Natural killer cell treated with Interleukin-12 subunit alpha and Interleukin-12 subunit beta and Interleukin-15 and Interleukin-18, amount 100 ng/mL, for 72 hours (primary cell): ENCODE measurements around the gene TLR4. TPM values are rescaled to one million over a fixed set of nuclear protein-coding genes. Genes with fewer than 3 reads are reported as not detected.

Source experiments
- ATAC-seq, 2 donors: fragments of 150-1000 bp; cut with Tn5 transposase in 1 of 2; sonication (Bioruptor Pico), chemical (Tn5 transposase) in 1 of 2; 2 replicates each; pipeline ENCODE4 v1.10.0; 2021
- DNase-seq: peaks from one replicate; pipeline ENCODE4 v3.0.0; 2022; ENCODE audit warnings: low spot score
- H3K27ac Mint-ChIP-seq, 2 donors: 1 replicate in 1 of 2; 2 replicates in 1 of 2; pipeline ENCODE4 v1.8.0; 2022; ENCODE audit warnings: mixed read lengths in 2 of 2, mild to moderate bottlenecking in 1 of 2, moderate library complexity in 1 of 2
- H3K27me3 Mint-ChIP-seq, 2 donors: 1 replicate in 1 of 2; 2 replicates in 1 of 2; pipeline ENCODE4 v1.8.0; 2022; ENCODE audit warnings: mixed read lengths in 2 of 2
- H3K36me3 Mint-ChIP-seq: one replicate; pipeline ENCODE4 v1.8.0; 2022; ENCODE audit warnings: mixed read lengths
- H3K4me1 Mint-ChIP-seq, 2 donors: 1 replicate in 1 of 2; 2 replicates in 1 of 2; pipeline ENCODE4 v1.8.0; 2022; ENCODE audit warnings: low read depth in 2 of 2, mixed read lengths in 2 of 2, mild to moderate bottlenecking in 1 of 2
- H3K4me3 Mint-ChIP-seq: one replicate; pipeline ENCODE4 v1.8.0; 2022; ENCODE audit warnings: mixed read lengths
- H3K9me3 Mint-ChIP-seq: 2 replicates; pipeline ENCODE4 v1.8.0; 2022; ENCODE audit warnings: mixed read lengths
- total RNA-seq, 2 donors: library from RNA; stranded (reverse); gene quantifications; one replicate each; pipeline ENCODE4 v1.2.3, GENCODE V29; 2022

The TLR4 gene
- total RNA-seq, 2 donors from 2014 or later, result 0.24 to 0.42 TPM

DNA sequence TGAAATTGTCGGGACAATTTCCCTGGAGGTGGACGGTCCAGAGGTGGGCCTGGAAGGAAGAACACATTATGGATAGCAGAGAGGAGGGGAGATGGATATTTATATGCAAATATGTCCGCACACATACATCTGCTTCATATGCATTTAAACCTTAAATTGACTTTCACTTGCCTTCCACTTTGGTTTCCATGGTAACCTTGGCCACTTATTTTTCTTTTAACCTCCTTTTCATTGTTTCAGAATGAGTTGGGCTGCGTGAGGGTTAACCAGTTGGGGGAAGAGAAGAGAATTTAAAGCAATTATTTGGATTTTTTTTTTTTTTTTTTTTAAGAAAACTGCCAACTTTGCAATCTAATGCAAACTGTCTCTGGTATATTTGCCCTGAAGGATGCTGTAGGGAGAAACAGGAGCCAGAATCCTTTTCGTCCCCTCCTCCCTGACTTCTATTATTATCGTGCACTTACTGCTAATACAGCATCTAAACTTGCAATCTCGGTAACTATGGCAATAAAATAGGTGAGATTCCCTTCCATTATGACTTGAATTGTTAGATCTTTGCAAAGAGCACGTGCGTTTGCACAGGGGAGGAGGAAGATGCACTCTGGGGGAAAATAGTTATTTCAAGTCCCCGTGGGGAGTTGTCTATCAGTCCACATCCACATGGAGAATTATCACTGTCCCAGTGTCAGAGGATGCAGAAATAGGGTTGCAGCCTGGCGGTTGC, 35.6 kb downstream of the TLR4 start:
- DNase-seq, result no peak
- no peak overlapping the region for H3K4me3 Mint-ChIP-seq
- H3K36me3 Mint-ChIP-seq, result no peaks in the 10 kb centered on the region
- H3K27me3 Mint-ChIP-seq, result peaks cover 12 to 31% of the 10 kb centered on the region in 2 donors
- no peaks in the 10 kb centered on the region for H3K9me3 Mint-ChIP-seq
- peaks cover 11% of the 10 kb centered on the region in 2 donors for H3K4me1 Mint-ChIP-seq
- no peak for ATAC-seq
- no peak overlapping the region for H3K27ac Mint-ChIP-seq

DNA sequence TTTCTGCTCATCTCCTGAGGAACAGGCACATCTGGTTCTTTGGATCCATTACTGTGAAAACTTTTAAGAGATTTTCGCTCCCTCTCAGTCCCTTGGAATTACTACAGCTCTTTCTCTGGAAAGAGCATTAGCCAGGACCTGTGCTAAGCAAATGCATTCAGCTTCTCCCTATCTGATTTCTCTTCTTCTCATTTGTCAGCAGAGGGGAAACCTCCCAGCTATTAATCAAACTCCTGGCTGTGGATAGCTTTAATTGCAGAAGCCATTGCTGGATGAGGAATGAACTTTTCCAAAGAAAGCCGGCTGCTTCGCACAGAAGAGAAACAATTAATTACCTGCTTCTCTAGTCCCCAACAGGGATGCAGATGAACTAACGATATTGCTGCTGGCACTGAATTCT, 37.9 kb downstream of the TLR4 start:
- H3K4me1 Mint-ChIP-seq, result peaks cover 14 to 17% of the 10 kb centered on the region in 2 donors
- no peak overlapping the region for H3K27ac Mint-ChIP-seq
- DNase-seq, result no peak
- no peaks in the 10 kb centered on the region for H3K36me3 Mint-ChIP-seq
- no peaks in the 10 kb centered on the region for H3K9me3 Mint-ChIP-seq
- peaks cover 15 to 44% of the 10 kb centered on the region in 2 donors for H3K27me3 Mint-ChIP-seq
- no peak for ATAC-seq
- no peak overlapping the region for H3K4me3 Mint-ChIP-seq

DNA sequence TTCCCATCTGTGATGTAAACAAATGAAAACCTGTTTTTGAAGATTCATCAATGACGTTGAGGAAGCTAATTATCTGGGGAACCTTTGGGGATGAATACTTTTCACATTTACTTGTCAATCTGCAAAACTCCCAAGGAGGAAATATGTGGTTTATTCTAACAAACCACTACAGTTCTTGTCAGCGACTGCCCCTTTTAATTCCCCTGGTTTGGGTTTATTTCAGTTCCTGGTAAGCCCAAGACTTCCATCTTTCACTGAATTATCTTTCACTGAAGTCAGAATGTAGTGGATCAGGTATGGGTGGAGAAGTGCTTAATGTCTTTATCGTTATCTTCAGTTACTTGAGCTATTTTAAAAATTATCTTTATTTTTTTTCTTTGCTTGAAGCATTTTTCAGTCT, 40.2 kb downstream of the TLR4 start:
- no peak for DNase-seq
- Mint-ChIP-seq H3K27me3 (peaks cover 20 to 60% of the 10 kb centered on the region in 2 donors), H3K27ac (peak overlapping the region; percentile 55 to 82), H3K4me1 (peaks cover 14 to 17% of the 10 kb centered on the region in 2 donors), H3K36me3 (no peaks in the 10 kb centered on the region), H3K9me3 (peaks cover 4% of the 10 kb centered on the region), H3K4me3 (peak overlapping the region; percentile 73)
- peak; percentile 54 to 68 for ATAC-seq

DNA sequence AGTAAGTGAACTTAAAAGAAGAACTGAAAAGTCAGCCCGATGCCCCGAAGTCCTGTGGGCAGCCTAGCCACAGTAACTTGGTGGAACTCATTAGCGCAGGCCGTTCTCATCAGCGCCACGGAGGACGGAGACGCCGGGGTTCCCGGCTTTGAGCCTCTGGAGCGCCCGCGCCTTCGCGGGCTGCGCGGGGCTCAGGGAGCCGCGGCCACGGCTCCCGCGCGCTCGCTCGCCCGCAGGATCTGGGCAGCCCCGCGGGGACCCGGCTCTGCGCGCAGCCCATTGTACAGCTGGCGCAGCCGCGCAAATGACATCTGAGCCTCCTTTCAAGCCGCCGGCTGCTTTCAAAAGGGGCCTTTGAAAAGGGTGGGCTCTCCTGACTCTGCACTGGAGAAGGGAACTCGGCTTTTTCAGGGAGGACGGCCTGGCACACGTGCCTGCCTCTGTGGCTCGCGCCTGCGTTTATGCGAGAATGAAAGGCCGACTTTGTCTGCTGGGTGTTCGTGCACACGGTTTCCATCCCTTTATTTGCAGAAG, 40.7 kb downstream of the TLR4 start:
- Mint-ChIP-seq H3K27me3 (peaks cover 20 to 62% of the 10 kb centered on the region in 2 donors), H3K4me1 (peaks cover 14 to 17% of the 10 kb centered on the region in 2 donors), H3K36me3 (no peaks in the 10 kb centered on the region), H3K4me3 (peak overlapping the region; percentile 81), H3K27ac (peak overlapping the region; percentile 55 to 82), H3K9me3 (peaks cover 4% of the 10 kb centered on the region)
- no peak for DNase-seq
- peak; percentile 43 to 72 for ATAC-seq

DNA sequence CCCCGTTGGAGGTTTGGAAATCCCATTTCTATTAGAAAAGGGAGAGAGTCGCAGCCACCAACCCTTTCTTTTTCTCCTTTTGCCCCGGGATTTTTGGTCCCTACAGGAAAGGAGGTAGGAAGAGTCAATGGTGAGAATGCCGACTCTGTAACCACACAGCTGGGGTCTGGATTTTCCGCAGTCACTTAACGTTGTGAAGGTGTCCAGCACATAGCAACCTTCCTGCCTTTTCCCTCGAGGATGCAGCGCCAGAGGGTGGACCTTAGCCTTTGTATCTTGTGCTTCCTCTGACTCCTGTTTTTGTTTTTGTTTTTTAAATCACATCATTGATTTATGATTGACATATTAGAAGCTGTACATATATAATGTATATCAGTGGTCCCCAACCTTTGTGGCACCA, 41.4 kb downstream of the TLR4 start:
- Mint-ChIP-seq H3K4me1 (peaks cover 14 to 17% of the 10 kb centered on the region in 2 donors), H3K9me3 (peaks cover 4% of the 10 kb centered on the region), H3K27ac (peak overlapping the region; percentile 55 to 82), H3K36me3 (no peaks in the 10 kb centered on the region), H3K27me3 (peaks cover 23 to 69% of the 10 kb centered on the region in 2 donors), H3K4me3 (no peak overlapping the region)
- DNase-seq, result no peak
- ATAC-seq, result no peak

DNA sequence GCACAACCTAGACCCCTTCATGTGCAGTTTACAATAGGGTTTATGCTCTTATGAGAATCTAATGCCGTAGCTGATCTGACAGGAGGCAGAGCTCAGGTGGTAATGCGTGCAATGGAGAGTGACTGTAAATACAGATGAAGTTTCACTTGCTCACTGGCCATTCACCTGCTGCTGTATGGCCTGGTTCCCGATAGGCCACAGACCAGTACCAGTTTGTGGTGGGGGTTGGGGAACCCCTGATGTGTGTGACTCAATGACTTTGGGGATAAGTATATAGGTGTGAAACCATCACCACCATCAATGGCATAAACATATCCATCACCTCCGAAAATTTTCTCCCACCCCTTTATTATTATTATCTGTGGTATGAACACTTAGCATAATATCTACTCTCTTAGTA, 42.1 kb downstream of the TLR4 start:
- Mint-ChIP-seq H3K4me1 (peaks cover 14 to 17% of the 10 kb centered on the region in 2 donors), H3K4me3 (no peak overlapping the region), H3K36me3 (no peaks in the 10 kb centered on the region), H3K27me3 (peaks cover 23 to 70% of the 10 kb centered on the region in 2 donors), H3K9me3 (peaks cover 4% of the 10 kb centered on the region), H3K27ac (no peak overlapping the region)
- DNase-seq, result no peak
- no peak for ATAC-seq

DNA sequence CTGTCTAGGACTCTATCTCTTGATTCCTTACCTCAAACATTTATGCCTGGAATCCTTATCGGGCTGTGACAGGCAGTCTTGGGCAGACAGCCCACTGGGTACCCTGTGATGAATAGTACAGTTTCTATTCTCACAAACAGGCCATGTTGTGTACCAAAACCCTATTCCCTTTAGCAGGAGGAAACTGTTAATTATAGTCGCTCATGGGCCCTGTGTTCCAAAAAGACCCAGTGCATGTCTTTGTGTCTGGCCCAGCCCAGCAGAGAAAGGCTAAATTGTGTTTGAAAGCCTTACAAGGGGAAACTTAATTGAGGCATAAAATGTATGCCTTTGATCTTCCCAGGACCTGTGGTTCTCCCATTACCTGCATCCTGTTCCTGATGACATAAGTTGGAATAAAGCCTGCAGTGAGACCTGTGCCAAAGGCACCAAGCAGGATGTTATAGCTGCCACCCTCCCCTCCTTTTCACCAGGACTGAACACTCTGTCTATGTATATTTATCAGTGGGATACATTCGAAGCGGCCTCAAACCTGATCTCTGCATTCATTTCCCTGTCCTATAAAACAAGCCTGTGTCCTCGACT, 43.3 kb downstream of the TLR4 start:
- Mint-ChIP-seq H3K9me3 (peaks cover 4% of the 10 kb centered on the region), H3K27ac (no peak overlapping the region), H3K36me3 (no peaks in the 10 kb centered on the region), H3K27me3 (peaks cover 24 to 62% of the 10 kb centered on the region in 2 donors), H3K4me1 (peaks cover 14 to 17% of the 10 kb centered on the region in 2 donors), H3K4me3 (no peak overlapping the region)
- DNase-seq, result no peak
- ATAC-seq, result no peak

DNA sequence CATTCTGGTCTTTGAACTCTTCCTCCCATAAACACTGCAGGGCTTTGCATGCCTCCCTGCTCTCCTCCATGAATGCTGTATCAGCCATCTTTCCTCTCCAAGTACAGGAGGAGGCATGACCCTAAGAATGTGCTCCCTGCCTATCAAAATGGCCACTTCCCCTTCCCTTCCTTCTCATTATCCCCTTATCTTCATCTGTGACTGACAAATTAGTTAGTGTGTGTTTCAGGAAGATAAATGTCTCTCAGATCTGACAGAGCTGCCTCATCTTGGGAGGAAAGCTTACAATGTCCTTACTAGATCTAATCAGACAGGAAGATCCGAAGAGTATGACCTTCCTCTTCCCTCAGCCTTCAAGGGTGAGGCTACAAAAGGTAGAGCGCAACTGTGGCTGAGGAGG, 46.2 kb downstream of the TLR4 start:
- H3K4me3 Mint-ChIP-seq, result no peak overlapping the region
- DNase-seq (no peak), ATAC-seq (no peak)
- H3K9me3 Mint-ChIP-seq, result peaks cover 4% of the 10 kb centered on the region
- H3K27ac Mint-ChIP-seq, result no peak overlapping the region
- H3K27me3 Mint-ChIP-seq, result peaks cover 34 to 63% of the 10 kb centered on the region in 2 donors
- H3K36me3 Mint-ChIP-seq, result no peaks in the 10 kb centered on the region
- H3K4me1 Mint-ChIP-seq, result peaks cover 0 to under 1% of the 10 kb centered on the region in 2 donors

DNA sequence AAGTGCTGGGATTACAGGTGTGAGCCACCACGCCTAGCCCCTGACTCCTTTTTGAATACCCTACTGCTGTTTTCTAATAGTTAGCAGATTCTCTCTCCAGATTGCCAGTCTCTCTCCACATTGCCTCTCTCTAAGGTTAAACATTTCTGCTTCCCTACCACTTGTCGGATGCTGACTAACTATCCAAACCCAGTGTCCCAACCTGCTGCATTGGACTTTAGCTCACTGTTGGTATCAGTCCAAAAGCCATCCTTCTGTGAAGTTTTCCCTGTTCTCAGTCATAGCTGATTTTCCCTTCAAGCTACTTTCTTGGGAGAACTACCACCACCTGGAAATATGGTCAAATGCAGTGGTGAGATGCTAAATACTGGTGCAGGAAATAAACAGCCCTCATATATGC, 48.7 kb downstream of the TLR4 start:
- no peaks in the 10 kb centered on the region for H3K36me3 Mint-ChIP-seq
- no peak overlapping the region for H3K4me3 Mint-ChIP-seq
- ATAC-seq (no peak), DNase-seq (no peak)
- no peaks in the 10 kb centered on the region for H3K4me1 Mint-ChIP-seq
- H3K27me3 Mint-ChIP-seq, result peaks cover 32 to 52% of the 10 kb centered on the region in 2 donors
- H3K9me3 Mint-ChIP-seq, result peaks cover 3% of the 10 kb centered on the region
- no peak overlapping the region for H3K27ac Mint-ChIP-seq

DNA sequence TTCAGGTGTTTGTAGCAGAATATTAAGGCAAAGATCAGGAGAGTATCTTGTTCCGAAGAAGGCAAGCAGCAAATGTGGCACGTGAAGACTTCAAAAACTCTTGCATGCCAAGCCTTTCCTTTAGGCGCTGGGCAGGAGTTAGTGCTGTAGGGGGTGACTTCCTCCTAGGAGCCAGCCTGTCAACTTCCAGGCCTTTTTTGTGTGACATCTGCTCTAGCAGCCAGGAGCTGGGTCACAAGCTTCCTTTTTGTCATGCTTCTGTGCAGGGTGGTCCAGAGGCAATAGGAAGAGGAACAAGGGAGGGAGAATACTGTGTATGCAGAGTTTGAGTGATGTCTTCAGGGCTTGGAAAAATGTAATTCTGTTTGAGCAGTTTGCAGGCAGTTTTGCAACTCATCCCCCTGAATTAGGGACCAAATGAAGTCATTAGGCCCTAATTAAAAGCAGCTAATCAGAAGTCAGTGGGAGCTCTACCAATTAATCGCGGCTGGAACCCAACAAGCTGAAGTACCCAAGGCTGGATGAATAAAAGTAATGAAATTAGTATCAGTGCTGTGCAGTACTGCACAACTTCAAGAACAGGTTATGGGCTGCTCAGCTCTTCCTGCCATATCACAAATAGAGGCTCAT, 53.5 kb downstream of the TLR4 start:
- H3K4me1 Mint-ChIP-seq, result peaks cover 0 to 2% of the 10 kb centered on the region in 2 donors
- H3K27ac Mint-ChIP-seq, result no peak overlapping the region
- no peaks in the 10 kb centered on the region for H3K36me3 Mint-ChIP-seq
- H3K4me3 Mint-ChIP-seq, result no peak overlapping the region
- H3K9me3 Mint-ChIP-seq, result no peaks in the 10 kb centered on the region
- ATAC-seq, result no peak
- DNase-seq, result no peak
- H3K27me3 Mint-ChIP-seq, result peaks cover 28 to 37% of the 10 kb centered on the region in 2 donors

DNA sequence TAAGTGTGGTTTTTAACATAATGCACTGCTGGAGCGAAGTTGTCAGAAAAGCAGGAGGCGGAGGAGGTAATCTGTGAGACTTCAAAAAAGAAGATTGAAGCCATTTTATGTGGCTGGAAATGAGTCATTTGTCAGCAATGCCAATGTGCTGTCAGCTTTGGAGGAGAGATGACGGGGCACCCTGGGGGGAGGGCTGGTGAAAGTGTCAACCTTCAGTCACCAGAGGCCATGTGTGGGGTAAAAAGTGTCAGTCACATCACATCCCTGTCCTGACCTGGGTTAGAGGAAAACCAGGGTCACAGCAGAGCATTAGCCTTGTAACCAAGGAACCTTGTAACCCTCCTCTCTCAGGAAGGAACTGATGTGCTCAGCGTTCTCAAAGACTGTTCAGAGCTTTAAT, 59.1 kb downstream of the TLR4 start:
- no peaks in the 10 kb centered on the region for H3K9me3 Mint-ChIP-seq
- peaks cover 3 to 7% of the 10 kb centered on the region in 2 donors for H3K4me1 Mint-ChIP-seq
- H3K27ac Mint-ChIP-seq, result no peak overlapping the region
- DNase-seq (no peak), ATAC-seq (peak in 1 of 2 donors; percentile 73)
- no peak overlapping the region for H3K4me3 Mint-ChIP-seq
- no peaks in the 10 kb centered on the region for H3K36me3 Mint-ChIP-seq
- H3K27me3 Mint-ChIP-seq, result peaks cover 17 to 23% of the 10 kb centered on the region in 2 donors

DNA sequence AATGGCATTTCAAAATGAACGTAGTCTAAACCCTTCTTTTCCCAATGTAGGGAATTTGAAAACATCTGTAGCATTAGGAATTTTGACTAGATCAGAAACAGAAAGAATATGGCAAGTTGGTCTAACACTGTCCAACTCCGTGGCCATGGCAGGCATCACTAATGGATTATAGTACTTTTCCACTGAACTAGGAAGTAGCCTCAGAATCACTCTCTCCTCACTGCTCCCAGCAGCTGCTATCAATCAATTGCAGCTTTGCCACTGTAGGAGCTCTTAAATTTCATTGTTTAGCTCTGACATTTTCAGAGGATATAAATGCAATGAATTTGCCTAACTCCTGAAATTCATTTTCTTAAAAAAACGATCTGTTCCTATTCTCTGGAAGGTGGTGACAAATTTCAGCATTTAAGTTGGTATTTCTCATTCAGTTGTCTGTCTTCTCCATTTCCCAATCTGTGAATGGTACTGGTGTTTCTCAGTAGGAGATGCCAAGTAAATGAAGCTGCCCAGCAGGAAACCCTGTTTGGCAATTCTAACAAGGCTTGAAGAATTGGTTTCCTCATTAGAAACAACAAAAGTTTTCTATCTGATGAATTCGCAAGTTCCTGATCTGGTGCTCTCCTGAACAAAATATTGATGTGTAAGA, 64.7 kb downstream of the TLR4 start:
- no peaks in the 10 kb centered on the region for H3K36me3 Mint-ChIP-seq

DNA sequence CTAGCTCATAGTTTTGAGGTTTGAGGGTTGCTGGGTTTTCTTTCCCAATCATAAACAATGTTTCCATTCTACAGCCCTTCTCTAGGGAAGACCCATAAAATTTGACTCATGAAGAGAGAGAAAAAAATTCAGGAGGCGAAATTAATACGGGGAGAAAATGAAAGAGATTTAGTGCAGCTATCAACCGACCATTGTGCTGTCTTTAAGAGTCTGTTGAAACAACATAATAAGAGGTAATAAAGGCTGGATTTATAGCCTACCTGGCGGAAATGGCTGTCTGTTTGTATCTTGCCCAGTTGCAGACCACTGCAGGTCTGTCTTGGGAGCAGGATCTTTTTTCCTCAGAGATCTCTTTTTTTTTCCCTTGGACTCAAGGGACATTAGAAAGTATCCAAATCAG, 66.9 kb downstream of the TLR4 start:
- H3K27ac Mint-ChIP-seq, result no peak overlapping the region
- no peaks in the 10 kb centered on the region for H3K36me3 Mint-ChIP-seq
- peaks cover 27 to 53% of the 10 kb centered on the region in 2 donors for H3K27me3 Mint-ChIP-seq
- H3K4me3 Mint-ChIP-seq, result no peak overlapping the region
- no peaks in the 10 kb centered on the region for H3K9me3 Mint-ChIP-seq
- DNase-seq (no peak), ATAC-seq (no peak)
- peaks cover 0 to 4% of the 10 kb centered on the region in 2 donors for H3K4me1 Mint-ChIP-seq

More for the DNA sequence above, 64.7 kb downstream of the TLR4 start:
- Mint-ChIP-seq H3K4me3 (no peak overlapping the region), H3K4me1 (peaks cover 0 to 2% of the 10 kb centered on the region in 2 donors), H3K27me3 (peaks cover 16 to 38% of the 10 kb centered on the region in 2 donors), H3K9me3 (no peaks in the 10 kb centered on the region), H3K27ac (no peak overlapping the region)
- DNase-seq (no peak), ATAC-seq (no peak)
